ENCODE data around the gene COG2.
"Not testable (repeated sequence)": the region's sequence is repeated elsewhere in the genome, so short reads cannot be mapped to it uniquely, and the experiment has no call there.

Gene COG2

GRCh38 chr1:230642263-230642959 is at the start of gene COG2:
COG2 (plus strand) TSS chr1:230642481; CDS start chr1:230642607, 126 bp downstream.
- DNase-seq (ENCODE audit: low read depth in 1 of 2, low spot score in 1 of 2), result peak; percentile 97

- DNase-seq (ENCODE audit: low read depth in 1 of 2, low spot score in 1 of 2), result no peak
Measured at GRCh38 chr1:230592848-230593414, 49.4 kb upstream of the COG2 start.

- DNase-seq (ENCODE audit: low read depth in 1 of 2, low spot score in 1 of 2), result no peak
Measured at GRCh38 chr1:230594214-230594773, 48.0 kb upstream of the COG2 start.

GRCh38 chr1:230595181-230595580 is 47.1 kb upstream of the COG2 start:
- no peak for DNase-seq (ENCODE audit: low read depth in 1 of 2, low spot score in 1 of 2)

- DNase-seq (ENCODE audit: low read depth in 1 of 2, low spot score in 1 of 2), result no peak
Measured at GRCh38 chr1:230596306-230596705, 46.0 kb upstream of the COG2 start.

GRCh38 chr1:230598745-230599144 is 43.5 kb upstream of the COG2 start:
- no peak for DNase-seq (ENCODE audit: low read depth in 1 of 2, low spot score in 1 of 2)

- no peak for DNase-seq (ENCODE audit: low read depth in 1 of 2, low spot score in 1 of 2)
Measured at GRCh38 chr1:230599926-230600656, 42.2 kb upstream of the COG2 start.

- DNase-seq (ENCODE audit: low read depth in 1 of 2, low spot score in 1 of 2), result not testable (repeated sequence)
Measured at GRCh38 chr1:230600657-230601400, 41.5 kb upstream of the COG2 start.

GRCh38 chr1:230609208-230609607 is 33.1 kb upstream of the COG2 start:
- no peak for DNase-seq (ENCODE audit: low read depth in 1 of 2, low spot score in 1 of 2)

GRCh38 chr1:230610589-230610988 is 31.7 kb upstream of the COG2 start:
- DNase-seq (ENCODE audit: low read depth in 1 of 2, low spot score in 1 of 2), result no peak

- no peak for DNase-seq (ENCODE audit: low read depth in 1 of 2, low spot score in 1 of 2)
Measured at GRCh38 chr1:230611128-230611877, 31.0 kb upstream of the COG2 start.

GRCh38 chr1:230611878-230612235 is 30.4 kb upstream of the COG2 start:
- DNase-seq (ENCODE audit: low read depth in 1 of 2, low spot score in 1 of 2), result no peak

- DNase-seq (ENCODE audit: low read depth in 1 of 2, low spot score in 1 of 2), result no peak
Measured at GRCh38 chr1:230612651-230613050, 29.6 kb upstream of the COG2 start.

GRCh38 chr1:230614121-230614520 is 28.2 kb upstream of the COG2 start:
- DNase-seq (ENCODE audit: low read depth in 1 of 2, low spot score in 1 of 2), result no peak

- DNase-seq (ENCODE audit: low read depth in 1 of 2, low spot score in 1 of 2), result no peak
Measured at GRCh38 chr1:230618537-230618936, 23.7 kb upstream of the COG2 start.

GRCh38 chr1:230620649-230621323 is 21.5 kb upstream of the COG2 start:
- no peak for DNase-seq (ENCODE audit: low read depth in 1 of 2, low spot score in 1 of 2)

- no peak for DNase-seq (ENCODE audit: low read depth in 1 of 2, low spot score in 1 of 2)
Measured at GRCh38 chr1:230621324-230622030, 20.8 kb upstream of the COG2 start.

- no peak for DNase-seq (ENCODE audit: low read depth in 1 of 2, low spot score in 1 of 2)
Measured at GRCh38 chr1:230622151-230622550, 20.1 kb upstream of the COG2 start.

GRCh38 chr1:230624097-230624713 is 18.1 kb upstream of the COG2 start:
- DNase-seq (ENCODE audit: low read depth in 1 of 2, low spot score in 1 of 2), result no peak

All from activated T-helper 1 cell treated with anti-CD3 and anti-CD28 coated beads, Interleukin-2, amount 50 U/mL, for 16 hours (primary cell).